Jurkat, Clone E6-1 (cell line): ENCODE results near the gene MGST2.
A peak's percentile ranks its signal among the peaks of the same experiment; 100 is the strongest.
"Not testable (repeated sequence)": the region's sequence is repeated elsewhere in the genome, so short reads cannot be mapped to it uniquely, and the experiment has no call there.

Experiments
- DNase-seq: peaks from one replicate; pipeline ENCODE4 v3.0.0-alpha.2; 2011; ENCODE audit warnings: low read depth, low spot score
- H3K4me3 ChIP-seq: 2 replicates; pipeline ENCODE4 v1.5.1; 2011; ENCODE audit warnings: mild to moderate bottlenecking, low read length, control low read depth, moderate library complexity

Gene MGST2

GRCh38 chr4:139692309-139693012 lies 26.8 kb downstream of the MGST2 start:
- DNase-seq, result no peak

GRCh38 chr4:139694522-139695107 lies 29.0 kb downstream of the MGST2 start:
- no peak overlapping the region for H3K4me3 ChIP-seq
- DNase-seq, result no peak

More at GRCh38 chr4:139692309-139693012, 26.8 kb downstream of the MGST2 start:
- H3K4me3 ChIP-seq, result no peak overlapping the region

GRCh38 chr4:139696491-139696890 lies 30.9 kb downstream of the MGST2 start:
- H3K4me3 ChIP-seq, result no peak overlapping the region
- no peak for DNase-seq

GRCh38 chr4:139698167-139698925 lies 32.7 kb downstream of the MGST2 start:
- not testable (repeated sequence) for DNase-seq, H3K4me3 ChIP-seq

- no peak overlapping the region for H3K4me3 ChIP-seq
- no peak for DNase-seq
Measured at GRCh38 chr4:139700568-139700967, 34.9 kb downstream of the MGST2 start.

GRCh38 chr4:139704915-139705485 lies 39.4 kb downstream of the MGST2 start:
- peak; percentile 14 for DNase-seq
- H3K4me3 ChIP-seq, result no peak overlapping the region

GRCh38 chr4:139709660-139710059 lies 44.0 kb downstream of the MGST2 start:
- no peak overlapping the region for H3K4me3 ChIP-seq
- DNase-seq, result no peak

GRCh38 chr4:139710073-139710472 lies 44.5 kb downstream of the MGST2 start:
- H3K4me3 ChIP-seq, result no peak overlapping the region
- DNase-seq, result no peak

GRCh38 chr4:139711461-139711860 lies 45.8 kb downstream of the MGST2 start:
- H3K4me3 ChIP-seq, result no peak overlapping the region
- no peak for DNase-seq

GRCh38 chr4:139712882-139713281 lies 47.3 kb downstream of the MGST2 start:
- DNase-seq, result no peak
- H3K4me3 ChIP-seq, result no peak overlapping the region

GRCh38 chr4:139715746-139716391 lies 50.2 kb downstream of the MGST2 start:
- no peak for DNase-seq
- H3K4me3 ChIP-seq, result no peak overlapping the region

- no peak overlapping the region for H3K4me3 ChIP-seq
- DNase-seq, result no peak
Measured at GRCh38 chr4:139718358-139718757, 52.7 kb downstream of the MGST2 start.

- no peak overlapping the region for H3K4me3 ChIP-seq
- DNase-seq, result no peak
Measured at GRCh38 chr4:139718833-139719232, 53.2 kb downstream of the MGST2 start.

- H3K4me3 ChIP-seq, result no peak overlapping the region
- DNase-seq, result no peak
Measured at GRCh38 chr4:139719381-139720101, 53.9 kb downstream of the MGST2 start.

GRCh38 chr4:139720806-139721205 lies 55.2 kb downstream of the MGST2 start:
- no peak for DNase-seq
- no peak overlapping the region for H3K4me3 ChIP-seq

GRCh38 chr4:139721789-139722188 lies 56.2 kb downstream of the MGST2 start:
- no peak overlapping the region for H3K4me3 ChIP-seq
- DNase-seq, result no peak

- no peak for DNase-seq
- H3K4me3 ChIP-seq, result no peak overlapping the region
Measured at GRCh38 chr4:139725236-139725635, 59.6 kb downstream of the MGST2 start.

- H3K4me3 ChIP-seq, result no peak overlapping the region
- DNase-seq, result no peak
Measured at GRCh38 chr4:139726615-139727014, 61.0 kb downstream of the MGST2 start.

GRCh38 chr4:139728146-139728545 lies 62.5 kb downstream of the MGST2 start:
- H3K4me3 ChIP-seq, result no peak overlapping the region
- DNase-seq, result no peak
